H1 (cell line): ENCODE results near the gene RELB. TPM values are rescaled to one million over a fixed set of nuclear protein-coding genes. Genes with fewer than 3 reads are reported as not detected.

Experiments used
- CTCF ChIA-PET: fragments of 300-600 bp; sonication (Branson Sonifier 250); formaldehyde crosslinking; loops from one replicate; lab custom pipeline; 2021; ENCODE audit not compliant: partially characterized antibody; lab: Charles Lee
- POLR2A ChIA-PET: fragments of 300-600 bp; sonication (Branson Sonifier 250); formaldehyde crosslinking; loops from one replicate; lab custom pipeline; 2021; ENCODE audit warnings: inconsistent platforms; ENCODE audit not compliant: partially characterized antibody; lab: Charles Lee
- DNase-seq, 2 experiments: peaks; one replicate each; pipeline versions ENCODE4 v3.0.0 to v3.0.0-alpha.2; 2010 to 2022; ENCODE audit warnings: low spot score in 2 of 2, low read depth in 1 of 2, mixed read lengths in 1 of 2
- FAIRE-seq: peaks from 2 replicates; lab custom pipeline; 2011; peaks lifted over from hg19 to GRCh38; lab: Jason Lieb, UNC
- H2AFZ ChIP-seq: 2 replicates; pipeline ENCODE4 v1.8.1; 2012; ENCODE audit warnings: low read length, inconsistent platforms
- H2AK5ac ChIP-seq: 2 replicates; pipeline ENCODE4 v1.6.1; 2013; ENCODE audit warnings: low read depth, low read length
- H2BK120ac ChIP-seq: replicated peaks from 2 replicates; pipeline ENCODE3; 2013; ENCODE audit warnings: low read depth, low read length, inconsistent platforms
- H2BK12ac ChIP-seq: 2 replicates; pipeline ENCODE4 v1.6.1; 2013; ENCODE audit warnings: low read depth, low read length
- H2BK15ac ChIP-seq: 2 replicates; pipeline ENCODE4 v1.6.1; 2013; ENCODE audit warnings: low read length
- H2BK20ac ChIP-seq: 2 replicates; pipeline ENCODE4 v1.6.1; 2013; ENCODE audit warnings: low read length
- H2BK5ac ChIP-seq: 2 replicates; pipeline ENCODE4 v1.6.1; 2013; ENCODE audit warnings: low read depth, low read length
- H3K14ac ChIP-seq: 2 replicates; pipeline ENCODE4 v1.6.1; 2013; ENCODE audit warnings: inconsistent platforms; ENCODE audit not compliant: insufficient read length
- H3K18ac ChIP-seq: 2 replicates; pipeline ENCODE4 v1.6.1; 2013; ENCODE audit warnings: low read length; ENCODE audit errors: extremely low read depth
- H3K23ac ChIP-seq: 2 replicates; pipeline ENCODE4 v1.6.1; 2013; ENCODE audit warnings: inconsistent platforms; ENCODE audit not compliant: insufficient read length
- H3K23me2 ChIP-seq: 2 replicates; pipeline ENCODE4 v1.6.1; 2013; ENCODE audit warnings: low read depth, low read length
- H3K27ac ChIP-seq: 2 replicates; pipeline ENCODE4 v1.6.1; 2011; ENCODE audit warnings: low read depth, low read length, inconsistent platforms
- H3K27me3 ChIP-seq, 4 experiments: replicated peaks in 1 of 4; 1 replicate in 1 of 4; 2 replicates in 3 of 4; pipeline versions ENCODE4 v1.6.1 to v1.8.1; 2011 to 2013; ENCODE audit warnings: low read length in 3 of 4, mild to moderate bottlenecking in 3 of 4, inconsistent platforms in 2 of 4, mixed read lengths in 2 of 4, moderate library complexity in 1 of 4; ENCODE audit not compliant: control insufficient read depth in 3 of 4, insufficient read depth in 3 of 4; ENCODE audit errors: extremely low read depth in 1 of 4
- H3K36me3 ChIP-seq, 4 experiments: 2 replicates each; pipeline versions ENCODE4 v1.6.1 to v1.8.1; 2011 to 2013; ENCODE audit warnings: mild to moderate bottlenecking in 4 of 4, low read length in 3 of 4, moderate library complexity in 2 of 4, control low read depth in 1 of 4, inconsistent platforms in 1 of 4; ENCODE audit not compliant: insufficient read depth in 4 of 4, control insufficient read depth in 2 of 4
- H3K4ac ChIP-seq: replicated peaks from 2 replicates; pipeline ENCODE3; 2013; ENCODE audit warnings: low read length, low read depth, mixed read lengths, inconsistent platforms; ENCODE audit not compliant: insufficient read length
- H3K4me1 ChIP-seq, 4 experiments: replicated peaks in 1 of 4; 1 replicate in 1 of 4; 2 replicates in 3 of 4; pipeline versions ENCODE4 v1.6.1 to v1.8.1; 2011 to 2013; ENCODE audit warnings: low read length in 3 of 4, inconsistent platforms in 2 of 4, mixed read lengths in 1 of 4; ENCODE audit not compliant: insufficient read depth in 4 of 4, control insufficient read depth in 3 of 4
- H3K4me2 ChIP-seq, 2 experiments: 2 replicates each; pipeline versions ENCODE4 v1.6.1 to v1.8.1; 2011 to 2013; ENCODE audit warnings: low read depth in 2 of 2, low read length in 2 of 2, control low read depth in 1 of 2, inconsistent platforms in 1 of 2, mild to moderate bottlenecking in 1 of 2; ENCODE audit not compliant: insufficient read depth in 1 of 2
- H3K4me3 ChIP-seq, 4 experiments: fragments of 200-600, 300-600 bp in 1 of 4; sonication (generic), shearing (Covaris generic), sonication (Bioruptor Twin) in 1 of 4; 2 replicates each; pipeline versions ENCODE4 v1.5.1 to v1.8.1; 2011 to 2016; ENCODE audit warnings: low read length in 4 of 4, low read depth in 3 of 4, control low read depth in 2 of 4, inconsistent platforms in 2 of 4, mild to moderate bottlenecking in 2 of 4, mixed read lengths in 1 of 4, moderate library complexity in 1 of 4; ENCODE audit not compliant: insufficient read depth in 2 of 4; ENCODE audit errors: extremely low read depth in 1 of 4
- H3K56ac ChIP-seq: replicated peaks from 2 replicates; pipeline ENCODE3; 2013; ENCODE audit warnings: low read depth, mild to moderate bottlenecking, mixed read lengths, low read length, inconsistent platforms; ENCODE audit not compliant: insufficient read length
- H3K79me1 ChIP-seq: 2 replicates; pipeline ENCODE4 v1.6.1; 2013; ENCODE audit warnings: low read depth, low read length, control low read depth
- H3K79me2 ChIP-seq, 2 experiments: 2 replicates each; pipeline versions ENCODE4 v1.6.1 to v1.8.1; 2012 to 2013; ENCODE audit warnings: low read length in 2 of 2, mild to moderate bottlenecking in 2 of 2, inconsistent platforms in 1 of 2; ENCODE audit not compliant: insufficient read depth in 2 of 2, control insufficient read depth in 1 of 2
- H3K9ac ChIP-seq, 4 experiments: replicated peaks in 1 of 4; 1 replicate in 1 of 4; 2 replicates in 3 of 4; pipeline versions ENCODE4 v1.6.1 to v1.8.1; 2011 to 2013; ENCODE audit warnings: low read depth in 3 of 4, low read length in 3 of 4, control low read depth in 2 of 4, mild to moderate bottlenecking in 2 of 4, moderate library complexity in 2 of 4, inconsistent platforms in 1 of 4; ENCODE audit errors: extremely low read depth in 1 of 4
- H3K9me3 ChIP-seq, 2 experiments: 2 replicates each; pipeline versions ENCODE4 v1.6.1 to v1.8.1; 2012 to 2013; ENCODE audit warnings: mild to moderate bottlenecking in 2 of 2, moderate library complexity in 2 of 2, control low read depth in 1 of 2, inconsistent platforms in 1 of 2, low read depth in 1 of 2, low read length in 1 of 2, mixed read lengths in 1 of 2; ENCODE audit not compliant: insufficient read depth in 2 of 2
- H4K20me1 ChIP-seq, 2 experiments: replicated peaks in 1 of 2; 2 replicates each; pipeline versions ENCODE3 to v1.8.1; 2011 to 2013; ENCODE audit warnings: inconsistent platforms in 2 of 2, low read length in 2 of 2, mild to moderate bottlenecking in 1 of 2; ENCODE audit not compliant: insufficient read depth in 2 of 2, control insufficient read depth in 1 of 2
- H4K5ac ChIP-seq: 2 replicates; pipeline ENCODE4 v1.6.1; 2013; ENCODE audit warnings: low read length, low read depth, mixed read lengths, inconsistent platforms; ENCODE audit not compliant: insufficient read length
- H4K8ac ChIP-seq: 2 replicates; pipeline ENCODE4 v1.8.0; 2013; ENCODE audit warnings: mild to moderate bottlenecking, moderate library complexity, low read length, inconsistent platforms; ENCODE audit not compliant: insufficient read depth; ENCODE audit errors: extremely low read depth
- H4K91ac ChIP-seq: replicated peaks from 2 replicates; pipeline ENCODE3; 2013; ENCODE audit warnings: low read length, mixed read lengths, inconsistent platforms; ENCODE audit not compliant: insufficient read length
- ASH2L ChIP-seq: fragments of 200-600, 300-600 bp; sonication (generic); IDR thresholded peaks from one replicate; pipeline ENCODE4 v1.7.1; 2017; ENCODE audit warnings: low read length
- CBX8 ChIP-seq: fragments of 300-800, 300-1000 bp; sonication (generic); IDR thresholded peaks from 2 replicates; pipeline ENCODE4 v1.7.1; 2016; ENCODE audit warnings: low read depth, low read length, borderline replicate concordance
- CEBPB ChIP-seq: IDR thresholded peaks from 2 replicates; pipeline ENCODE4 v1.6.1; 2012; ENCODE audit warnings: low read depth, low read length
- CHD2 ChIP-seq: IDR thresholded peaks from 2 replicates; pipeline ENCODE4 v1.6.1; 2012; ENCODE audit warnings: low read length, improper control_type of control experiment
- GTF2F1 ChIP-seq: IDR thresholded peaks from 2 replicates; pipeline ENCODE4 v1.6.1; 2012; ENCODE audit warnings: low read depth, low read length, improper control_type of control experiment, borderline replicate concordance
- JUN ChIP-seq: IDR thresholded peaks from 2 replicates; pipeline ENCODE4 v1.6.1; 2011; ENCODE audit warnings: low read depth, mild to moderate bottlenecking, improper control_type of control experiment, low read length
- KDM5A ChIP-seq: fragments of 200-600 bp; IDR thresholded peaks from 2 replicates; pipeline ENCODE4 v1.7.1; 2012; ENCODE audit warnings: mild to moderate bottlenecking, low read length, inconsistent platforms, mixed read lengths
- NANOG ChIP-seq: IDR thresholded peaks from 2 replicates; pipeline ENCODE4 v1.6.1; 2011; ENCODE audit warnings: low read length, low read depth, mild to moderate bottlenecking, inconsistent platforms; ENCODE audit not compliant: insufficient read depth, poor library complexity, severe bottlenecking
- NRF1 ChIP-seq: IDR thresholded peaks from 2 replicates; pipeline ENCODE4 v1.6.1; 2011; ENCODE audit warnings: mild to moderate bottlenecking, low read depth, low read length, improper control_type of control experiment
- RNF2 ChIP-seq: fragments of 200-900, 300-1000 bp; sonication (generic); IDR thresholded peaks from 2 replicates; pipeline ENCODE4 v1.7.1; 2016; ENCODE audit warnings: borderline replicate concordance, low read depth, mild to moderate bottlenecking, antibody characterized with exemption, low read length; ENCODE audit not compliant: poor library complexity, severe bottlenecking; ENCODE audit errors: missing control alignments
- RXRA ChIP-seq: IDR thresholded peaks from 2 replicates; pipeline ENCODE4 v1.6.1; 2011; ENCODE audit warnings: low read depth, mild to moderate bottlenecking, low read length, moderate library complexity; ENCODE audit not compliant: insufficient read depth
- SP1 ChIP-seq: IDR thresholded peaks from 2 replicates; pipeline ENCODE4 v1.6.1; 2011; ENCODE audit warnings: low read depth, low read length
- SP2 ChIP-seq: IDR thresholded peaks from 2 replicates; pipeline ENCODE4 v1.6.1; 2012; ENCODE audit warnings: mild to moderate bottlenecking, low read length, inconsistent platforms
- TAF1 ChIP-seq: IDR thresholded peaks from 2 replicates; pipeline ENCODE4 v1.6.1; 2011; ENCODE audit warnings: mild to moderate bottlenecking, low read depth, low read length
- TBP ChIP-seq: IDR thresholded peaks from 2 replicates; pipeline ENCODE4 v1.6.1; 2011; ENCODE audit warnings: low read depth, low read length, improper control_type of control experiment
- WGBS, 2 experiments: shearing (Covaris generic) in 1 of 2; methylation state at CpG; one replicate each; pipeline versions ENCODE4 v1.1.6 to v1.1.7; 2013 to 2015; ENCODE audit warnings: low lambda C conversion rate in 2 of 2, mixed read lengths in 2 of 2, inconsistent platforms in 1 of 2, low coverage in 1 of 2, missing lambda C conversion rate in 1 of 2; ENCODE audit not compliant: insufficient replicate concordance in 2 of 2, insufficient coverage in 1 of 2, insufficient read length in 1 of 2; ENCODE audit errors: extremely low coverage in 1 of 2, missing lambda C conversion rate in 1 of 2; 5-methylcytosine and 5-hydroxymethylcytosine counted together
- polyA plus RNA-seq, 7 experiments: library from polyadenylated mRNA; depleted of rRNA in 3 of 7; stranded (reverse) in 5 of 7; unstranded in 2 of 7; fragments of >200 nt in 5 of 7; fragments of 200-250 nt in 2 of 7; gene quantifications; 1 replicate in 5 of 7; 2 replicates in 1 of 7; 4 replicates in 1 of 7; pipeline versions ENCODE4 v1.2.1 to v1.2.3, GENCODE V29; 2011 to 2013; ENCODE audit warnings: missing spikeins in 2 of 7, mixed read lengths in 2 of 7
- total RNA-seq: library from RNA; stranded (reverse); fragmentation: NEBNext Ultra II Directional; extraction: Animal tissue kit (Norgen Biotek cat#: 25700); gene quantifications from 2 replicates; pipeline ENCODE4 v1.2.1, GENCODE V29; 2021

The RELB gene
- total and polyA plus RNA-seq, 2 of the 8 experiments (the other 6 are each of a cell fraction or from before 2014, with no cell fraction given): 10.0 to 13.1 TPM

GRCh38 chr19:44968670-44969069 is 32.6 kb upstream of the RELB start:
- no peaks in the 10 kb centered on the region for H3K79me1 ChIP-seq
- H3K56ac ChIP-seq: no peak overlapping the region
- no peak overlapping the region for H2BK120ac ChIP-seq
- no peak overlapping the region for H4K8ac ChIP-seq
- no peak overlapping the region for H2BK20ac ChIP-seq
- no peak overlapping the region for H2AFZ ChIP-seq
- no peaks in the 10 kb centered on the region for H3K27me3 ChIP-seq
- FAIRE-seq (no peak), DNase-seq (no peak)
- no peak overlapping the region for H2AK5ac ChIP-seq
- peaks cover 0 to 14% (median 6%) of the 10 kb centered on the region in 4 experiments; a peak in 5 of 8 replicates for H3K36me3 ChIP-seq
- no peaks in the 10 kb centered on the region for H3K4me1 ChIP-seq
- H3K4me2 ChIP-seq: no peak overlapping the region
- no peaks in the 10 kb centered on the region for H3K23me2 ChIP-seq
- no peak overlapping the region for H2BK15ac ChIP-seq
- ChIA-PET CTCF (interaction anchor here (0.7 kb wide), 1 partner anchor 64 kb away, joined by 3 read pairs; no protein-coding TSS in a partner anchor), POLR2A (interaction anchor here (0.6 to 0.7 kb wide), 2 partner anchors 13 to 69 kb away, joined by 3 to 5 read pairs; partner anchors contain the start of gene CLPTM1)
- H3K23ac ChIP-seq: no peak overlapping the region
- no peak overlapping the region for H4K5ac ChIP-seq
- H4K91ac ChIP-seq: no peak overlapping the region
- H2BK5ac ChIP-seq: no peak overlapping the region
- H3K79me2 ChIP-seq: no peaks in the 10 kb centered on the region; a peak in 1 of 4 replicates
- no peak overlapping the region for H3K4ac ChIP-seq
- H3K4me3 ChIP-seq: no peak overlapping the region
- peaks cover 4% of the 10 kb centered on the region in 2 experiments for H4K20me1 ChIP-seq
- H2BK12ac ChIP-seq: no peak overlapping the region
- 83% methylated on average over 4 of the region's 4 CpGs; no CpG with 5 or more reads in 1 of the 2 experiments for WGBS, 2 experiments
- no peak overlapping the region for H3K27ac ChIP-seq
- no peak overlapping the region for H3K14ac ChIP-seq
- no peak overlapping the region for H3K18ac ChIP-seq
- no peak overlapping the region for H3K9ac ChIP-seq
- H3K9me3 ChIP-seq: no peaks in the 10 kb centered on the region
- TF ChIP-seq RNF2: no peak
- no peak for TF ChIP-seq NRF1
- no peak for TF ChIP-seq ASH2L
- TF ChIP-seq SP2: no peak
- TF ChIP-seq SP1: no peak
- TF ChIP-seq TAF1: no peak
- TF ChIP-seq TBP: no peak
- no peak for TF ChIP-seq CHD2
- no peak for TF ChIP-seq CBX8
- TF ChIP-seq KDM5A: no peak
- no peak for TF ChIP-seq RXRA
- TF ChIP-seq GTF2F1: no peak
- TF ChIP-seq JUN: no peak
- no peak for TF ChIP-seq CEBPB
- no peak for TF ChIP-seq NANOG
- TF ChIP-seq, all 59 proteins: peak for 0
